Measurements from ENCODE around the gene MRAP.

MRAP gene

DNA sequence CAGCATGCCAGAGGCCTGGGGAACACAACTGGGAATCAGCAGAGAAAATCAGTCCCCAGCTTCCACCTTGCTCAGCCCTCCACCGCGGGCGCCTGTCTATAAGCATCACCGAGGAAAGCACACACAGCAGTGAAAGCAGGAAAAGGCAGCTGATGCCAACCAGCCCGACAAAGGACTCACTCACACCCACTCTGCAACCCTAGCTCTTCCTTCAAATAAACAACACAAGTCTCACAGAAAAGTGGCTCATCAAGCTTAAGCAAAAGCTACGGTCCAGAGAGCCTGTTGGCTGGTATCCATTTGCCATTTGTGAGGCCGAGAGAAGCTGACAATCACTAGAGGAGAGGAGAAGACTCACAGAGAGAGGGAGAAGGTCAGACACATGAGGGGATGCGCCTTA is 27.1 kb downstream of the MRAP start:
- no peak for DNase-seq

DNA sequence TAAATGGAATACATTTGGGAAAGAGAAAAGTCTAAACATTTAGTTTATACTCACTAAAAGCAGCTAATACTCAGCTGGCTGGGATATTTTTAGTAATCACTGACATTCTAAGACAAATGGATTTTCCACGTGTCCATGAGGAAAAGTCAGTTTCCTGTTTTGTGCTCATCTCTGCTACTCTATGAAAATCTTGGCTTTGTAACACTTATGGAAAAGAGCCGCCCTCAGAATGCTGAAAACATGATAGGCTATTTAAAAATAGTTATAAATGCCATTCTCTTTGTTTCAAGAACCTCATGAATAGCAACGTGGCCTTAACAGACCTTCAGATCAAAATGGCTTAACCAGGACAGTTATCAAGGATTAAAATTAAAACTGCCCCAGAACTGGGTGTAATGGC is 29.9 kb downstream of the MRAP start:
- no peak for DNase-seq

DNA sequence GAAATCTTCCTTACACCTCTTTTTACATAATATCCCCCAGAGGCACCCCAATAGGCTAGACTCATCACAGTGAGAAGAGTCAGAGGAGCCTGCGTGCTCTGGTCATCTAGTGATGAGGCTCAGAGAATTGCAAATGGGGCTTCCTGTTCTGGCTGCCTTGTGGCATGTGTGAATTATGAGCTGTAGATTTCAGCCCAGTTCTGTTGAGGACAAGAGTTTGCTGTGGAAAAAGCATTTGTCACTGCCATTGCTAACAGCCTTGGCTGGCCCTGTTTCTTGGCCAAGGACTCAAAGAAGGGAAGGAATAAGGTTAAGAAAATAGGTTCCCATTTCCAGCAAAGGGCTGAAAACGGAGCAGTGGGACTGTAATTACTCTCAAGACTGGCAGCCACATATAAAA is 30.7 kb downstream of the MRAP start:
- DNase-seq = no peak

DNA sequence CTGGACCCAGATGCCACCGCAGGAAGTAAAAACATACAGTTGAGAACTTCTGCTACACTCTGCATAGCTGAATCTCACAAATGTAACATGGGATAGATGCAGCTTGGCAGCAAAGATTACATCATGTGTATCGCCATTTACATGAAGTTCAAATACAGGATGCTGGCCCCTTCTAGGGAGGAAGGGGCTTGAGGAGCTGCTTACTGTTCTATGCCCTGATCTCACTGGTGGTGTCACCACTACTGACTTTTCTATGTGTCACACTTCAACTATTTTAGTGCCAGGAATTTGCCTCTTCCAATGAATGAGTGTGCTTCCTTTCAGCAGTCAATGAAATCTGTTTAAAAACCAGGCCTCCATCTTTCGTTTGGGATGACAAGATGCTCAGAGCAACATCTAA is 31.1 kb downstream of the MRAP start:
- DNase-seq = no peak

DNA sequence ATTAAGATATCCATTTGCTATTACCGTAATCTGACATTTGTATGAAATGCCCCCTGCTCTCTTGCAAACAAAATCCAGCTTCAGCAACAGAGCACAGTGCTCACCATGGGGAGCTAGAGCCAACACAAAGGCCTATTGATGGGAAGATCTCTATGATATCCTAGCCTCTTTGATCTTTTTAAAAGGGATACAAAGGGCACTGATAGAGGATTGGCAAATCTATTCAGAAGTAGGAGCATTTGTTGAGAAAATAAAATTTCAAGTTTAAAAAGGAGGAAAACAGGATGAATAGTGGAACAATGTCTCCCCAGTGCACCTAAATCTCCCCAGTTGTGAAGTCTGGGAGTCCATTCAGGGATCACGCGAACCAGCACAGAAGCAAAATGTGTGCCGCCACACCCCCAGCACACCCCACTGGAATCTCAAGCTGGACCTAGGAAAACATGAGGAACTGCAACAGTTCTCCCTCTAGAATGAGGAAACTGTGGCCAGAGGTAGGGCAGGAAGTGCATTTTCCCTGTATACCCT is 32.2 kb downstream of the MRAP start:
- no peak for DNase-seq

DNA sequence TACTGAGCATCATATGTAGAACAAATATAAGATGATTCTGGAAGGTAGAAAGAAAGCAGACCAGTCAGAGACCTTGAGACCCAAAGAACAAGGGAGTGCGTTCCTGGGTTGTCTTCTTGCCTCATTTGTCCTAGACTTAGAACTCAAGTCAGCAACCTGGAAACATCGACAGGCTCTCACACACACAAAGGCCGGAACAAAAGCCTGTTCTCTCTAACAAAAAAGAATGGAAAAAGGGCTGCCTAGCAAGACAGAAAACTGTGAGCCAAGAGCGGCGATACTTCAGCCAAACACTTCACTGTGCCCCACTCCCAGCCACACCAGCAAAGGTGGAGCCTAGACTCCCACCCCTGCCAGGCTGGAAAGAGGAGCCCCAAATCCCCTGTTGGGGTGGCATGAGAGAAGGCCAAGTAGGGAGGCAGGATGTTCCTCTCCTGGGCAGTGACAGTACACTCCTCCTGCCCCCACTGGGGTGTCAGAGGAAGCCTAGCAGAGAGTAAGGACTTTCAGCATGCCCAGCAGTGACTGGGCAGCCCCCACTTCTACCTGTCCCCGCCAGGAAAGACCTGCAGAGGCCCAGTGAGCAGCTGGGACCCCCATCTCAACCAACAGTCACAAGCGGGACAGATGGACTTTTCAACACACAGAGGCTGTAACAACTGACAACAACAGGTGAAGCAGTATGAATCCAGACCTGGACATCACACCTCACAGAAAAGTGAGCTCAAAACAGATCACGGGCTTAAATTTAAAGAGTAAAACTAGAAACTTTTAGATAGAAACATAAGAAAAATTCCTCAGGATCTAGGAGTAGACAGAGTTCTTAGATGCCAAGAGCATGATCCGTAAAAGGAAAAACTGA is 33.0 kb downstream of the MRAP start:
- DNase-seq = no peak

DNA sequence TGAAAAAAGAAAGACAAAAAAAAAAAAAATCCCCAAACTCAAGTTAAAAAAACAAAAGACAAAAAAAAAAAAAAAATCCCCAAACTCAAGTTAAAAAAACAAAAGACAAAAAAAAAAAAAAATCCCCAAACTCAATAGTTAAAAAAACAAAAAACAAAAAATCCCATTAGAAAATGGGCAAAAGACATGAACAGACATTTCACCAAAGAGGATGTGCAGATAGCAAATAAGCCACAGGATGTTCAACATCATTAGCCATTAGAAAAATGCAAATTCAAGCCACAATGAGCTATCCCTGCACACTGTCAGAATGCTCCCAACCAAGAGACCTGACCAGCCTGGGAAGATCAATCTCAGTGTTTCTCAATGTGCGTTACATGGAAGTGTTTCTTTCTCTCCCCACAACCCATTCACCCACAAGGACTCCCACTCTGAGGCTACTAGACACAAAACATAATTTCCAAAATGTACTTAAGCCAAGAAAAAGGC is 33.9 kb downstream of the MRAP start:
- DNase-seq = no peak

DNA sequence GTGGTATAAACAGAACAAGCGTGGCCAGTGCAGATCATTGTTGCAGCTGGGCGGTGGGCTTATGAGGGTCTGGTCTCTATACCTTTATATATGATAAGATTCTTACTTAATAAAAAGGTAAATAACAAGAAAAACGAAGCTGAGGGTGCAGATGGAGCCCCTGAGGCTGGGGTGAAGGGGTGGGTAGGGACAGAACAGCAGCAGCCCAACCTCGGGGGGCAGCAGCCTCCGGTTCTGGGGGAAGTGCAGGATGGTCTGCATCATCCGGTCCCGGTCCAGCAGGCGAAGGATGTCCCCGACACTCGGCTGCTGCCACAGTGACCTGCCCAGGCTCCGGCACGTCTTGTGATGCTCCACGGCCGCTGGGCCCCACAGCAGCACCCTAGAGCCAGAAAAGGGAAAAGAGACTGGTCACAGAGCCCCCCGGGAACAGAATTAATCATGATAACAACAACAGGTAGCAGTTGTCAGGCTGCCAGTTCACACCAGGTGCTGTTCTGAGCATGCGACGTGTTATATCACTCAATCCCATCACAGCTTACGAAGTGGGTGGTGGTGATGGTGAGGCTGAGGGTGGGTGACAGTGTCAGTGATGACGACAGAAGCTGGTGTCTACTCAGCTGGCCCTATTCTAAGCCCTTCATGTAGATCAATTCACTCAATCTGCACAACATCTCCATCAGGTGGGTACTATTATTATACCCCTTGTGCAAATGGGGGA is 35.5 kb downstream of the MRAP start:
- no peak for DNase-seq

DNA sequence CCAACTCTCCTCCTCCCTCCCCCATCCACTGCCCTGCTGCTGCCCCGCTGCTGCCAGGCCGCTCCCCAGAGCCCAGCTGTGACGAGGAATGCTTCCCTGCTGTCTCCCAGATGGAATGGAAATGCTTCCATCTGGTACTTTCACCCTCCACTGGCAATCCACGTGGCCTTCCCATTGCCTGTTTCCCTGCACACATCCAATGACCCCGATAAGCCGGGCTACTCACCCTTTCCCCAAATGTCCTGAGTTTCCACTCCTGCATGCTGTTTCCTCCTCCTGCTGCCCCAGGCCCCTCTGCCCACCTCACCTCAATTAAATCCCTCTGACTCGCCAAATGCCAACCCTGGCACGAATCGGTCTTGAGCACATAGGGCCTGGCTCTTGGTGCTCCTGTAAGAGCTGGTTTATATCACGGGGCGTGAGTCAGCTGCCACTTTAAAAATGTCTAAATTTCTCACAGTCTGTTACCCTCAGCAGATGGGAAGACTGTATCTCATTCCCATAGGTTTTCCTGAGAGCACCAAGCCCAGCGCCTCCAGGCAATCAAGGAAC is 36.4 kb downstream of the MRAP start:
- DNase-seq = no peak

DNA sequence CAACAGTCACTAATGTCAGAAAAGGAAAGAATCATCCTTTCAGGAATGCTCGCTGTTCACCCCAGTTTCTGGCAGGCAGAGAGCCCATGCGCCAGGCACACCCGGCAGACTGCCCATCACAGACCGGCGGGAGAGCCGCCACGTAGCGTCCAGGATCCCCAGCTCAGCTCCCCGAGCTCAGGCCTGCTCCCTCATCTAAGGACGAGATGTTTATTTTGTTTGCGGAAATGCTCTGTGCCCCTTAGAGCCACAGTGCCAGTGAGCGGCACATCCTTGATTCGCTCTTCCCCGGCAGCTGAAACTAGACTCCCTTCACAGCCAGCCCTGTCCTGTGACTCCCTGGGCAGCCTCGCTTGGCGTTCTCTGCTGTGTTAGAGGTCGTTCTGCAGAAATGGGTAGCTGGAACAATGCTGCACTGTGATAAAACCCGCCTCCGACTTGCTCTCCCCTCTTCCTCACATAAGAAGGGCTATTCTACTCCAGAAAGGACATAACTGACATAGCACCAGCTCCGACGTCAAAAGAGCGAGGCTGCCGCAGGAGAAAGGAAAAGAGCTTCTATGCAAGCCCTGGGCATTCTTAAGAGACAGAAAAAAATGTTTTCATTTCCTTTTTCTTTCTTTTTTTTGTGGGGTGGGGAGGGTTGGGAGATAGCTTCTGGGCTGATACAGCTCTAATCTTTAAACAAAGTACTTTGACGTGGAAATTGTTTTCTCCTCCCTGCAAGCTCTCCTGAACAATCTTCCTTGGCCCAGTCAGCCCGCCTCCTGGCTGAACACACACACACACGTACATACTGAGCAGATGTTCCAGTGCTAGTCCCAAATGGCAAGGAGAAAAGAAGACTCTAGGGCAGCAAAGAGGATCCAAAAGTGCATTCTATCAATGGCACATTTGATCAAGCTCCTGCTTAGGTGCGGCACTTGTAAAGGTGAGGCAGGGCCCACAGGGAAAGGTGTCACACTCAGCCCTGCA is 37.2 kb downstream of the MRAP start:
- DNase-seq = no peak

DNA sequence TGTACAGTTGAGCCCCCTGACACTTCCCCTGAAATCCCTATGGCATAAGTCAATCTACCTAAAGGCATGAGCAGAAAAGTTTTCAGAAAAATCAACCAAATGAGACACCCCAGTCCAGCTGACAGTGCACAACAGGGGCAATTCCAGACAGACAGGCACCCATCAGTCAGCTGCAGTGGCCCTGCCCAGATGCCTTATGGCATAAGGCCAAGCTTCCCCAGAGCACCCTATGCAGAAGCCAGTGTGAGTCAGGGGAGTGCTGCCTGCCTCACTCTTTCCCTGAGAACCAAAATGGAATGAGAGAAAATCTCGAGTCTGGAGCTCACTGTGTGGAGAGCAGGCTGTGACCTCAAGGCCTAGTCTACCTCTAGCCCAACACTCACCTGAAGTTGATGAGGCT is 38.1 kb downstream of the MRAP start:
- DNase-seq = no peak

DNA sequence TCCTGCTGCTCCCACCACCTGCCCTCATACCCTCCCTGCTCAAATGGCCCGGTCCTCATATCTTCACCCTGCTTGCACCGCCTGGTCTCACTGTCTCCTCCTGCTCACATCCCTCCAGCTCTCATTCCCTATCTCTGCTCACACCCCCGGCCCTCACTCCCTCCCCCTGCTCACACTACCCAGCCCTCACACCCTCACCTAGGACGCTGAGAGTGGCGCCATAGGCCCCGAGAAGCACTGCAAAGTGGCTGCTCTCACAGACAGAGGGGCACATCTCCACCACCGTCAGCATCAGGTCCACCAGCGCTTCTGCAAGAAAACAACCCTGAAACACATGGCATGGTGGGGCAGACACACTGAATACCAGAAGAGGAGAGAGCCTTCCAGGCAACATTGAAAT is 38.6 kb downstream of the MRAP start:
- DNase-seq = no peak

DNA sequence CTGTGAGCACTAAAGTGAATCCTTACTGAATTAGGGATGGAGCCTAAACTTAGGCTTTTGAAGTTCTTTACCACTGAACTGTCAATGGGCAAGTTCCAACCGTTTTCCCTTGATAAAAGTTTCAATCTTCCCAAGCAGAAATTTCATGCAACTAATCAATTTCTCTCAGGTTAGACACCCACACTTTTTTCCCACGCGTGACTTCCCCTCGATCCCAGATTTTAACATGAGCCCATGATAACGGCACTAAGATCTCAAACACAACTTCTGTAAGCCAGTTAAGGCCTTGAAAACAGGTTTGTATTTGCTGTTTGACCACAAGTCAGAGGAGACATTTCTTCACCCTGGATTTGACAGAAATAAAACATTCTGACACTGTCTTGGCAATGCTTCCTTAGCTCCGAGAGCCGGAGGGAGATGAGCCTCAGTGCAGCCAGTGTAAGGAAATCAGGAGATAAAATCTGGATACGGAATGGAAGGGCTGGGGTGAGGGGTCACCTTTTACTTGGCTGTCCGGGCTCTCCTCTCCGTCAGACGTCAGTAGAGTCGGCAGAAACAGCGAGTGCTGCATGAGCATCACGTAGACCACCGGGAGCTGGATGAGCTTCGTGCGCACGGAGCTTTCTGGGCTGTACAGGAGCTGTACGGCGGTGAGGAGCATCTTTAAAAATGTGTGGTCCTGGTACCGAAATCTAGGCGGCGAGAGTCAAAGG is 39.7 kb downstream of the MRAP start:
- DNase-seq = no peak

DNA sequence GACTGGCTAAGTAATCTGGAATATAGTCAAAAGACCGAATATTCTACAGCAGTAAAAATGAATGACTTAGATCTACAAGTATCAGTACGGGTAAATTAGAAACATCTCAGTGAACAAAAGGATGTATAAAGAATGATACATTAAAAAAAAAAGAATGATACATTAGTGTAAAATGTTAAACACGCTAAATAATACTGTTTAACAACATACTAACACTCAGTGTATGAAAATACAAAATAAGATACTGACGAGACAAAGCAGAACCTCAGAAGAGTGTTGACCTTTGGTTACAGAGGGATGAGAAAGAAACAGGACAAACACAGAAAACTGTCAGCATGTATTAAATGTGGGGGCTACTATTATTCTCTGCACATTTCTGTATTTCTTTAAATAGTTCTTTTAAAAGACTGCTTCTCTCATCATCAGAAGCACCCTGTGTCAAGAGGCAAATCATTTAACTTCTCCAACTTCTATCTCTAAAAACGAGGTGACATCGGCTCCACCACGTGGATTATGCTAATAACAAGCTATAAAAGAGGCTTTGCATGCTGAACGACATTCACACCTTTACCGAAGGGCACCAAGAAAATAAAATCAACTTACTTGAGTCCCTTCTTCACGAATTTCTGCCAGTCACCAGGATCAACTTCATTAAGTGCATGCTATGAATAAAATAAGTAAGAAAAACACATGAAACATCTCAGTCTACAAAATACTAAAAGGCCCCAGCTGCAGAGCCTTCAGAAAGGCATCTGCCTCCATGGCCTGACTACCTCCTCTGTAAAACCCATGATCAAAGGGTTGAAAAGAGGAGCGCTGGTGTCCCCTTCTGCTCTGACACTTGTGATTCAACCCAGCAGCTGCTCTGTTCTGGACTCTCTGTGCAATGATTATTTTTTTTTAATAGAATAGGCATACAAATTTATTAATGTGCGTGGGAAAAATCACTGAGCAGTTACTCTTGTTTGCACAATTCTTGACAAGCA is 42.5 kb downstream of the MRAP start:
- DNase-seq = no peak

DNA sequence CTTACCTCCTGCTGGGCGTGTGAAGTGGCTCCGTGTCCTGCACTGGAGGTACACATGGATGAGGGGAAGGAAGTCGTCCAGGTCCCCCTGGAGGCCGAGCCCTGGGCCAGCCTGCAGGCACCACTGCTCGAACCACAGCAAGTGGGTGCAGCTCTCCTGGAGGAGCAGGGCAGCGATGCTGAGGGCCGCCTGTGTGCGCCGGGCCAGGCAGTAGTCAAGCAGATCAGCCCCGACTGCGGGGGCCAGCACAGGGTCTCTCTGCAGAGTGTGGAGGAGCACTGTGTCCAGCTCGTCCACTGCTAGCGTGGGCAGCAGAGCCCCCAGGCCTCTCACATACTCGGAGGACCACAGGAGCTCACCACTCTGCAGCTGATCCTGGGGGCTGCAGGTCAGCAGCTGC is 48.3 kb downstream of the MRAP start:
- no peak for DNase-seq

DNA sequence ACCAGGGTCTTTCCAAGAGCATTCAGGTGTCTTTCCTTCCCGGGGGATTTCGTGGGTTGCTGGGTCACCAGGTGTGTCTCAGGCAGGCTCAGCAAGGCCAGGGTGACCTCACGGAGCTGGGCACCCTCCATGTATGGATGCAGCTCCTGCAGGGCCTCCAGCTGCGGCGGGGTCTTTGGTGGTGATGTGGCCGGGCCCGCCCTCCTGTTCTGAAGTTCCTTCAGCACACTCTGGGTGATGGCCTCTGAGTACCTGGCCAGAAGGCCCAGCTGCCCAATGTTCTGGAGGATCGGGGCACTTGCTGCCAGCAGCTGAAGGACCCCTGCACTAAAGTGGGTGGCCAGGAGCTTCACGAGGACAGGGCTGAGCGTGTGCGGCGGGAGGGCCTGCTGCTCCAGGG is 48.7 kb downstream of the MRAP start:
- DNase-seq = no peak

DNA sequence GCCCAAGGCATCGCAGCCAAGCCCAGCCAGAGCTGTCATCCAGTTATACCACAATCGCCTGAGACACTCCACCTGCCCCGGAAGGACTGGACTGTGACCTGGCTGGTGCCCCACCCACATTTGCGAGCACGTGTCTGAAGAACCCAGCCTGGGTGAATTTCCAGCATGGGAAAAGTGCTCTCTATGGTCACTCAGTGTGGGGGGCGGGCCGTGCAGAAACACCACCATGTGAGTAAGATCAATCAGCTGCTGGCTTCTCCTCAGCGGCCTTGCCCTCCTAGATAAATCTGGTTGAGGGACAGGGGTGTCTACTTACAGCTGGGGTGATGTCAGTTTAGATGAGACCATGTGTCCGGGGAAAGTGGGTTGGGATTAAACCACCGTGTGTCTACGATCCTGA is 49.3 kb downstream of the MRAP start:
- DNase-seq = no peak

DNA sequence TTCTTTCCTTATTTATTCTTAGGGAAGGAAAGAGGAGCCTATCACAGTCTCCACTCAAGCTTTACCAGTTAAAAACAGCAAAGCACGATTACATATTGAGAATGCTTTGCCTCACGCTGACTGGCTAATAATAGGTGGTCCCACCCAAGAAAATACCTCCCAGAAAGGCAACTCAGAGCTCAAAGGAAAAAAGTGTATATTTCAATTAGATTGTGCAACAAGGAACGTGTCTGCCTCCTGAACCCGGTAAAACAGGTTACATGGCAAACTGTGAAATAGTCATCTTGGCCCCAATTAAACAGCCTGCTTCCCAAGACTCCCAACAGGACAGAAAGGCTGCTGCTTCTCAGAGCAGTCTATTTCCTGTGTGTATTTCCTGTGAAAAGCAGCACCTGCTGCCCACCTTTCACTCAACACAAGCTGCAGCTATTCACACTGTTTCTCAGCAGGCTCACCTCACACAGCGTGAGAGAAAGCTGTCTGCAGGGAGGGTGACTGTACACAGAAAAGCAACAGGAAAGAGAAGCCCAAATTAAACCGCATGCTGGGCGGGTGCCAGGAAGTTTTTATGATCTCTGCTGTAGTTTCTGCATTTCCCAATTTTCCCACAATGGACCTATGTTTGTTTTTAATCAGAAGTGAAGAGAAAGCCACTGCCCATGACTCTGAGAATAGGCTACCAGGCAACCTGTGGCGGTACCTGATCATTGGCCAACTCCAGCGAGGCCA is 50.1 kb downstream of the MRAP start:
- no peak for DNase-seq

DNA sequence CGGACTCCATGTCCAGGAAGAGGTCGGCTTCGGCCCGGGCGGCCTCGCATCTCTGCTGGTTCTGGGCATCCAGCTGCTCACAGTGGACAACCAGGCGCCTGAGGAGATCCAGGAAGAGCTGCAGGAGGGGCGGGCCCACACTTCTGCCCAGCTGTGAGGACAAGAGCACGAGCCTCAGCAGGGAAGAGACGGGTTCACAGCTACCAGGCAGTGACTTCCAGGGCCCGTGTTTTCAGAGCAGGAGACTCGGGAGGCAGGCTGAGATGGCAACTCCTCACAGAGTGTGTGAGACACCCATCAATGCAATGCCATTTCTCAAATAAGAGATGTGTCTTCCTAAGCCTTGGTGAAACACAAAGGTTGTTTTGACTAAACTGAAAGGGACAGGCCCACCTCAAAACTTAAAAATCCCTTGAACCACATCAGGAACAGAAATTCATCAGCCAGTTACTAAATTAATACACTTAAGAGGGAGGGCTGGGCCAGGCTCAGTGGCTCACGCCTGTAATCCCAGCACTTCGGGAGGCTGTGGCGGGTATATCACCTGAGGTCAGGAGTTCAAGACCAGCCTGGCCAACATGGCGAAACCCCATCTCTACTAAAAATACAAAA is 50.8 kb downstream of the MRAP start:
- no peak for DNase-seq

All from RPMI8226 (cell line).